GM21360 (cell line): ENCODE data around the gene CAMTA1.

Experiments
- ATAC-seq: cut with Tn5 transposase; IDR thresholded peaks from one replicate; pipeline ENCODE4 v1.9.1; 2021; ENCODE audit warnings: mild to moderate bottlenecking, moderate library complexity; ENCODE audit not compliant: unreplicated experiment

CAMTA1 gene

DNA sequence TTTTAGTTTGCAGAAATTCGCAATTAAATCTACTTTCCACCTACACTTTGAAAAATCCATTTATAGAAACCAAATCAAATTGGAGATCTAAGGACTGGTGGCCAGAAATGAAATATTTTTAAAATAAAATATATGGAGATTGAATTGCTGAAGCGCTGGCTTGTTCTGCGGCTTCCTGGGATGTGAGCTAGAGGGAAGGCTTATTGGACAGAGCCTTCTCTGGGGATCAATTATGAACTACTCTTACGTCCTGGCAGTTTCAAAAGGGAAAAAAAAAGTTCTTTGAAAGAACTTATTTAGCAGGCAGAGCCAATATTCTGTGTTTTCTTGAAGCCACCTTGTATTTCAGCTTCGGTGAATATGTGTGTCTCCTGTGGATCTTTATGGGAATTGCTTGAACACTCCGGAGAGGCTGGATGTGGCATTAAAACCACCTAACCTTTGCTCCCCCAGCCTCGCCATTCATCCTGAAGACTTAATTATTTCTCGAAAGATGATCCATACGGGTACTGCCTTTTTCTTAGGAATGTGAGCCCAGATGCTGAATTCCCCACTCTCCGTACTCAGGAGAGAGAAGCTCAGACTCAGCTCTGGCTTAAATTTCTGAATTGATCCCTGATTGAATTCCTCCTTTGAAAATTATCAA lies 506.9 kb downstream of the CAMTA1 start:
- no peak for ATAC-seq

DNA sequence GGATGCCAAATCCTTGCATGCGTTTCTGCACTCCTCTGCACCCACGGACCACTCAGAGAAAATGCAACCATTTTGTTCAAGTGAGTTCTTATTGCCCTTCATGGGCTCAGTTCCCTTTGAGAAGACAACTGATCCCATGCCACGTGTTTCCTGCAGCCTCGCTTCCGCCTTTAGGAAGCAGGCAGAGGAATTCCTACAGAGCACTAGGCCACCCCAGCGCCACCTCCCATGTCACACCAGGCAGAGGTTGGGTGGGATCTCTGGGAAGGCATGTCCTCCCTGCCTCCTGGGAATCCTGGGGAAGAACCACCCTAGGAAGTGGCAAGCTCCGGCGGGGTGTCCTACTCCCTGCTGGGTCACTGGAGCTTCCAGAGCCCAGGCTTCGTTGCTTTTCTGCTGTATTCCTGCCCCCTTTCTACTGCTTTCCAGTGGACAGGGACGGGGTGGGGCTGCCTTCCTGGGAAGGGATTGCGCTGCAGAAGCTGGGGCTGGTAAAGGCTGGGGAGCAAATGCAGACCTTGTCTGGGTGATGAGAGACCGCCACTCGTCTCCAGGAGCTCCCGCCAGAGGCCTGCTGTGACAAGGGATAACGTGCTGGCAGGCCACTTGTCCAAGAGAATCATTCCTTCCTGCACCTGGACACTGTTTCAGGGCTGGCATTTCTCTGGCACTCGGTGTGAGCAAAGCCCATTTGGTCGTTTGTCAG lies 507.6 kb downstream of the CAMTA1 start:
- no peak for ATAC-seq

GRCh38 chr1:7293702-7294629 lies 508.7 kb downstream of the CAMTA1 start:
- no peak for ATAC-seq

DNA sequence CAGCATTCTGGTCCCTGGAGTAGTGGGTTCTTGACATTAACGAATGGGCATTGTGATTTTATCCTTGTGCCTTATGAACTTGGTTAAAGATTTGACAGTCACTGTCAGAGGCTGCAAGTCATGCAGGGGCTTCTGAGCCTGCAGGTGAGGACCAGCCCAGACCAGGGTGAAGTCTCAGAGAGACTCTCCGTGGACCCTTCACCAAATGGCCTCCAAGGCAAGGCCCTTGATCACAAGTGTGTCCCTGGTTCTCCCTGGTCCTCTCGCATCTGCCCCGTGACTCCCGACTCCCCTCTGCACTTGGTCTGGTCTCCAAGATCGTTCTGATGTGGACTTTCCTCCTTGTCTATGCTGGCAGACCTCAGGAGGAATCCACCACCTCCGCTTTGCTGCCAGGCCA lies 509.4 kb downstream of the CAMTA1 start:
- no peak for ATAC-seq

DNA sequence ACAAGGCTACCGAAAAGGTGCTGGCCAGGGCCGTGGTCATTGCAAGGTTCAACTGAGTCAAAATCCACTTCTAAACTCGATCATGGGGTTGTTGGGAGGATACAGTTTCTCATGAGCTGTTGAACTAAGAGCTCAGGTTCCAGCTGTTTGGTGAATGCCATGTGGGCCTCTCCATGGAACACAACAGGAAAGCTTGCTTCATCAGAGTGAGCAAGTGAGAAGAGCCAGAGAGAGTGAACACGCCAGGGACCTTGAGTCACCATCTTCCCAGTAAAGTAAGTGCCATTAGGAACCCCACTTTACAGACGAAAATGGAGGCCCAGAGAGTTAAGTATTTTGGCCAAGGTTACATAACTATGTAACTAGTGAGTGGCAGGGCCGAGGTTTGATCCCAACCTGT lies 510.7 kb downstream of the CAMTA1 start:
- no peak for ATAC-seq

GRCh38 chr1:7296968-7297367 lies 511.7 kb downstream of the CAMTA1 start:
- ATAC-seq: no peak

DNA sequence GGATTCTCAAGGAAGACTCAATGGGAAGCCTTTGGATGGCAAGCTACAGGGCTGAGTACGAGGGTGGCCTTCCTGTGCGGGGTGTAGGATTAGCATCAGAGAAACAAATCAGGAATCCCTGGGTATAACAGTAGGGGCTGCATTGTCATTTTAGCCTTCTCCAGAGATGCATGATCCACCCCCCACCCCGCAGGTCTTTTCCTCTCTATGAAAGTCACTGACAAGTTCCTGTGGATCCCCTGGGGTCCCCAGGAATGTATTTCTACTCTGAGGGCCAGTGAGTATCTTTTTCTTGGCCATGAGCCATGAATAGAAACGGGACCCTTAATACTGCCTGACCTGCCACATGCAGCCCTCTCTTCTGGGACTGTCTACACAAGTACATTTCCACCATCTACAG lies 512.9 kb downstream of the CAMTA1 start:
- no peak for ATAC-seq

DNA sequence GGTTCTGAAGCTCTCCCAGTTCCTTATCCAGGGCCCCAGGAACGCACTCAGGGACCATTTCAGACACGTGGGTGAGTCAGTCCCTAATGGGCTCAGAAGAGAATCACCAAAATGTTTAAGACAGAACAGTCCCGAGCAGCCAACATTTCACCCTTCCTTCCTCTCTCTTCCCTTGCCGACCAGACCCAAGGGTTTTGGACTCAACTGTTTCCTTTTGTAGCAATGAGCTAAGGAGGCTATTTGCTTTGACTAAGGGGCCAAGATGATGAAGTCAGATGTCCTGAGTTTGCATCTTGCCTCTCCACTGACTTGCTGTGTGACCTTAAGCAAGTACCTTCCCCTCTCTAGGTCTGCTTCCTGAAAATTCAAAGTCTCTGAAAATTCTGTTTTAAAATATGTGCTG lies 513.5 kb downstream of the CAMTA1 start:
- no peak for ATAC-seq

GRCh38 chr1:7299329-7299799 lies 514.1 kb downstream of the CAMTA1 start:
- ATAC-seq: no peak

DNA sequence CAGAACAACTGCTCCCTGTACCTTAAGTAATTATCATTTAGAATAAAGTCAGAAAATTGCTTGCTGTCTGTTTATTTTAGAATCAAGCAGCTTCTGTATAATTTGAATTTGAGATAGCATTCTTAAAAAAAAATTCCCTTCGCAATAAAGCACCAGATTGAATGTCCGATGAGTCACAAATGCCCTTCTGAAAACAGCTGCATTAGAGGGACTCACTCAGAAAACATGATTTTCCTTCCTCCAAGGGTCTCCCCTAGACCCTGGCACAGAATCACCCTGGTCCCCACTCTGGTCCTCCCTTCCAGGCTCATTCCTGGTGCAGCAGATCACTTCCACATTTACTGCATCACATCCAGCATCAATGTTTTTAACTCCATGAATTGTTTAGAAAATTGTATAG lies 514.7 kb downstream of the CAMTA1 start:
- no peak for ATAC-seq

DNA sequence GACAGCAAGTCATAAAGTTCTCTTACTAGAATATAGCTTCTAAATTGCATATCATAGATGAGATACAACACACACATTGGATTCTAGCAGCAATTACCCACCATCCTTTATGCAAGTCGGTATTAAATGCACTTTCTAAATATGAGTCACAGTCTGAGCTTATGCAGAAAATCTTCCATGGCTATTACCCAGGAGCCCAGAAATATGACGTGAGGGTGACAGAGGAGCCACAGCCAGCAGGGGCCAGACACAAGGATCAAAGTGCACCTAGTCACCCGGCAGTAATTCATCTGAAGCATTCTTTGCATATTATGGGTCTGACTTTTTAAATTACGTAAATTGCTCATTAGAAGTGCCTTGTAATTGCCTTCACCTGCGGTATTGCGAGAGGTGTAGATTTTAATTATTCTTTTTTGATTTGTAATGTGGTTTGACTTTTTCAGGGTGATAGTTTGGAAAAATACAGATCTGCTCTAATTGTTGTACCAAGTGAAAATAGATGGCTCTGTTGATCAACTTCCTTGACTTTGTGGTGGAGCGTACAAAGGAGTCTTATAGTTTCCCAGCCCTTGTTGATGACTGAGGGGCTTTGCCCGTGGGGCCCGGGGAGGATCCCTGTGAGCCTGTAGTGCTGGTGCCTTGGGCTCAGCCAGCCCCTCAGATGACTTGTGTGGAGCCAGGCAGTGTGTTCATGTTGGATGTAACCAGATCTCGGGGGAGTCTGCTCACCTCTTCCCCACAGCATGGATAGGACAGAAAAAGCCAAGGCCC lies 515.8 kb downstream of the CAMTA1 start:
- no peak for ATAC-seq

- no peak for ATAC-seq
These were observed 516.4 kb downstream of the CAMTA1 start for GRCh38 chr1:7301664-7301981.

GRCh38 chr1:7302126-7302525 lies 516.9 kb downstream of the CAMTA1 start:
- ATAC-seq: no peak

DNA sequence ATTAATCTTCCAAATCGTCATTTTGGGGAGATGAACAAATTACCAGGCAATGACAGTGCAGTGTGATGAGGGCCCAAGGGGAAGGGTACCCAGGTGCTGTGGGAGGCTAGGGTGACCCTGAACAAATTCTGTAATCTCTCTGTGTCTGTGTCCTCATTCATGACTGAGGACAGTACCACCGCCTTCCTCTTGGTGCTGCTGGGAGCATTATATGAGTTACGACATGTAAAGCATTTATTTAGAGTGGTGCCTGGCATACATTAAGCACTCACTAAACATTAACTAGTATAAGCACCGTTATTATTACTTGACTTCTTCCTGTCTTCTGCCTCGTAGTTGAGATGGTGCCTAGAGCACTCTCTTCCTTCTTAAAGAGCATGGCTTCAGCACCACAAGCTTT lies 517.6 kb downstream of the CAMTA1 start:
- no peak for ATAC-seq

DNA sequence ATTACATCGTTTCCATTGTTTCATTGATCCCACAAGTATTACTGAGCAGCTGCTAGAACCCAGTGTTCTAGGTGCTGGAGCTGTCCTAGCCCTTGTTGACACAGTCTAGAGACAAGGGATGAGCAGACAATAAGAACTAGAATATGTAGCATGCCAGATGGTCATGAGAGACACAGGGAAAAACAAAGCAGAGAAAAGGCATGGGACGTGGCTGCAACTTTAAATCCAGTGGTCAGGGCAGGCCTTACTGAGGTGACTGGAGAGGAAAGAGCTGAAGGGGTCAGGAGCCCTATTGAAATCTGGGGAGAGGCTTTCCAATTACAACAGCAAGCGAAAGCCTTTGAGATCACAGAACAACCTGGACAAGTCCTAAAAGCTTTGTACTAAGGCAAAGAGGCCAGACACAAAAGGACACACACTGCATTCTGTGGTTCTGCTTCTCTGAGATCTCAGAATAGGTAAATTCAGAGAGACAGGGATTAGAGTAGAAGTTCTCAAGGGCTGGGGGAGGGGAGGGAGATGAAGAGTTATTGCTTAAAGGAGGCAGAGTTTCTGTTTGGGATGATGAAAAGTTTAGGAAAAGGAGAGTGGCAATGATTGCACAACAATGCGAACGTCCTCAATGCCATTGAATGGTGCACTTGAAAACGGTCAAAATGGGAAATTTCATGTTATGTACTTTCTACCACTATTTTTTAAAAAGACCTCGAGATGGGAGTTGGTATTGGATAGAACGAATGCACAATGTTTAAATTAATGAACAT lies 518.5 kb downstream of the CAMTA1 start:
- no peak for ATAC-seq

DNA sequence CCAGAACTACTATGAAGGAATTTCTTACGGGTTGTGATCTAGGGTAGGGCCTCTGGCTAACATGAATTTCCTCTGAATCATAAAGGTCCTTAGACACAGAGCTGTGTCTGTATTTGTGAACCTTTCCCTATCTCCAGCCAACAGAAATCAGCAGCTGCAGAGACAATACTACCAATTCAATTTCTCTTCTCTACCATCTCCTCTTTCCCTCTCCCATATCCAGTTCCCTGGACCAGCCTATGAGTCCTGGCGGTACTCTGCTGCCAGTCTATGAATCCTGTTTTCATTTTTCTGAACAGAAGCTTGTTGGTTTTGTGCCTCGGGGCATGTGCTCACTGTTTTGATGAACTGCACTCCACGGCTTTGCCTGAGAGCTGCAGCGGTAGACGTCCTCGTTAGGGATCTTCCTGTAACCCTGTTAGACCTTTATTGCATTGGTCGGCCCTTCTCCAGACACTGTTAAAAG lies 527.9 kb downstream of the CAMTA1 start:
- no peak for ATAC-seq

DNA sequence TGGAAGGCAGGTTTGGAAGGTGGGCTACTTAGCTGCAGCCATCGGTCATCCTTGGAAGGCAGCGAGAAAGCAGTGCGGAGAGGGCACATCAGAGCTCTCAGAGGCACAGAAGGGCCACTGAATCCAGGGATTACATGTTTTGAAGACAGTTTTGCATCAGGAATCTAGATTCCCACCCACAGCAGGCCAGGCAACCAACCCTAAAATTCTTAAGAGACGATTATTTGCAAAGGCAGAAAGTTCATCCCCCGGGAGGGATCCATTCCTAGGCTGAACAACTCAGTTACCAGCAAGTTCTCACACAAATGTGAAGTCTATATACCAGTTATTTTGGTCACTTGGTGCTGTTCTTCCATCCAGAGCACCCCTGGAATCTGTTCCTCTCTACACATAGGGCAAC lies 528.6 kb downstream of the CAMTA1 start:
- ATAC-seq: no peak

GRCh38 chr1:7315316-7315715 lies 530.1 kb downstream of the CAMTA1 start:
- no peak for ATAC-seq

DNA sequence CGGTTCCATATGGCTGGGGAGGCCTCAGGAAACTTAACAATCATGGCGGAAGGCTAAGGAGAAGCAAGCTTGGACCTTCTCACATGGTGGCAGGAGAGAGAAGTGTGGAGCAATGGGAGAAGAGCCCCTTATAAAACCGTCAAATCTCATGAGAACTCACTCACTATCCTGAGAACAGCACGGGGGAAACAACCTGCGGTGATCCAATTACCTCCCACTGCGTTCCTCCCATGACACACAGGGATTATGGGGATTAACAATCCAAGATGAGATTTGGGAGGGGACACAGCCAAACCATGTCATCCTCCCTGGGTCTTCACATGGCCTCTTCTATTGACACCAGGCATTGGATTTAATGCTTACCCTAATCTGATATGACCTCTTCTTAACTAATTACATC lies 530.7 kb downstream of the CAMTA1 start:
- no peak for ATAC-seq

DNA sequence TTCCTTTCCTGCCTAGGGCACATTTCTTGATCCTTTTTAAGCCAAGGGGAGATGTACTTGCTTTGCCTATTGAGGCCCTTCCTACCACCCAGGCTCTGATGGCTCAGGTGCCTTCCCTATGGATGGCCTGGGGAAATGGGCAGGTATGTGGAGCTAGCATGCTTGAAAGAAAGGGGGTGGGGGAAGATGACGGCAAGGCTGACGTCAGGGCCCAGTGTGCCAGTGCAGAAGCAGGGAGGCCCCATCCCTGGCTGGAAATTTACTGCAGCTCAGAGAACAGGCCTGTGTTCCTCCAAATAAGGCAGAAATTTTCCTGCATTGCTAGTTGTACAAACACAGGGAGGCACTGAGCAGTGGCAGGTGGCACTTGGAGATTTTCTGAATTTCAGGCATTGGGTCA lies 532.6 kb downstream of the CAMTA1 start:
- no peak for ATAC-seq
